CD4-positive, CD25-positive, alpha-beta regulatory T cell (primary cell): ENCODE measurements around the gene C17orf114.

ENCODE experiments used
- ATAC-seq, 2 donors: fragments of 150-1000 bp; cut with Tn5 transposase; one replicate each; pipeline ENCODE4 v1.10.0; 2021; ENCODE audit warnings: low read depth in 2 of 2, moderate number of reproducible peaks in 2 of 2, moderate library complexity in 1 of 2
- DNase-seq, 3 donors: peaks; one replicate each; pipeline versions ENCODE4 v3.0.0 to v3.0.0-alpha.2; 2012 to 2022; ENCODE audit warnings: mixed read lengths in 1 of 3
- H3K27ac ChIP-seq: one replicate; pipeline ENCODE4 v1.7.0; 2013; ENCODE audit warnings: mild to moderate bottlenecking, low read length; ENCODE audit not compliant: insufficient read depth, poor library complexity, severe bottlenecking
- H3K27me3 ChIP-seq: one replicate; pipeline ENCODE4 v1.7.0; 2013; ENCODE audit warnings: low read length; ENCODE audit not compliant: control insufficient read depth, insufficient read depth
- H3K36me3 ChIP-seq: one replicate; pipeline ENCODE4 v1.7.0; 2013; ENCODE audit warnings: mild to moderate bottlenecking, low read length, moderate library complexity; ENCODE audit not compliant: control insufficient read depth, insufficient read depth
- H3K4me1 ChIP-seq: 2 replicates; pipeline ENCODE4 v1.7.0; 2013; ENCODE audit warnings: mild to moderate bottlenecking, low read length; ENCODE audit not compliant: insufficient read depth, control insufficient read depth, poor library complexity, severe bottlenecking
- H3K4me3 ChIP-seq: one replicate; pipeline ENCODE4 v1.7.0; 2013; ENCODE audit warnings: low read depth, mild to moderate bottlenecking, low read length, moderate library complexity
- H3K9me3 ChIP-seq, 2 experiments: 1 replicate in 1 of 2; 2 replicates in 1 of 2; pipeline ENCODE4 v1.7.0; 2013; ENCODE audit warnings: low read length in 2 of 2, mild to moderate bottlenecking in 1 of 2, moderate library complexity in 1 of 2; ENCODE audit not compliant: control insufficient read depth in 2 of 2
- H3K27ac Mint-ChIP-seq, 3 donors: one replicate each; pipeline ENCODE4 v1.8.0; 2020 to 2022; ENCODE audit warnings: mild to moderate bottlenecking in 3 of 3, mixed read lengths in 3 of 3, moderate library complexity in 2 of 3
- H3K27me3 Mint-ChIP-seq: one replicate; pipeline ENCODE4 v1.8.0; 2022; ENCODE audit warnings: mild to moderate bottlenecking, mixed read lengths
- H3K36me3 Mint-ChIP-seq: one replicate; pipeline ENCODE4 v1.8.0; 2020; ENCODE audit warnings: mixed read lengths
- H3K4me1 Mint-ChIP-seq, 4 donors: one replicate each; pipeline ENCODE4 v1.8.0; 2020 to 2022; ENCODE audit warnings: mixed read lengths in 4 of 4, mild to moderate bottlenecking in 1 of 4
- H3K4me3 Mint-ChIP-seq, 4 donors: one replicate each; pipeline ENCODE4 v1.8.0; 2020 to 2022; ENCODE audit warnings: mild to moderate bottlenecking in 4 of 4, mixed read lengths in 4 of 4, moderate library complexity in 3 of 4
- H3K9me3 Mint-ChIP-seq, 7 donors: one replicate each; pipeline ENCODE4 v1.8.0; 2020 to 2022; ENCODE audit warnings: mixed read lengths in 7 of 7, mild to moderate bottlenecking in 3 of 7, moderate library complexity in 2 of 7

Gene C17orf114

GRCh38 chr17:4842376-4842775 is 40.2 kb upstream of the C17orf114 start:
- Histone ChIP-seq H3K4me1 (peaks cover 29% of the 10 kb centered on the region), H3K27ac (no peak overlapping the region), H3K4me3 (no peak overlapping the region), H3K9me3 (no peaks in the 10 kb centered on the region), H3K27me3 (no peaks in the 10 kb centered on the region), H3K36me3 (peaks cover 16% of the 10 kb centered on the region)
- ATAC-seq (no peak), DNase-seq (no peak)
- peaks cover 21 to 94% (median 69%) of the 10 kb centered on the region in 4 donors for H3K4me1 Mint-ChIP-seq
- H3K27me3 Mint-ChIP-seq: no peaks in the 10 kb centered on the region
- H3K36me3 Mint-ChIP-seq: peaks cover 26% of the 10 kb centered on the region
- H3K27ac Mint-ChIP-seq: peak overlapping the region in 1 of 3 donors; percentile 59
- H3K9me3 Mint-ChIP-seq: no peaks in the 10 kb centered on the region
- peak overlapping the region in 1 of 4 donors; percentile 21 for H3K4me3 Mint-ChIP-seq

GRCh38 chr17:4840893-4841242 is 38.7 kb upstream of the C17orf114 start:
- ATAC-seq: peak; percentile 26 to 31
- Mint-ChIP-seq H3K27ac (peak overlapping the region in 2 of 3 donors; percentile 48 to 55), H3K27me3 (no peaks in the 10 kb centered on the region), H3K4me3 (peak overlapping the region; percentile 33 to 56 (median 46)), H3K9me3 (no peaks in the 10 kb centered on the region), H3K4me1 (peaks cover 30 to 90% (median 70%) of the 10 kb centered on the region in 4 donors), H3K36me3 (peaks cover 29% of the 10 kb centered on the region)
- peak overlapping the region; percentile 23 for H3K4me3 ChIP-seq
- H3K27ac ChIP-seq: no peak overlapping the region
- no peaks in the 10 kb centered on the region for H3K27me3 ChIP-seq
- peak in 1 of 3 donors; percentile 31 for DNase-seq
- peaks cover 12% of the 10 kb centered on the region for H3K36me3 ChIP-seq
- peaks cover 37% of the 10 kb centered on the region for H3K4me1 ChIP-seq
- no peaks in the 10 kb centered on the region for H3K9me3 ChIP-seq

DNA sequence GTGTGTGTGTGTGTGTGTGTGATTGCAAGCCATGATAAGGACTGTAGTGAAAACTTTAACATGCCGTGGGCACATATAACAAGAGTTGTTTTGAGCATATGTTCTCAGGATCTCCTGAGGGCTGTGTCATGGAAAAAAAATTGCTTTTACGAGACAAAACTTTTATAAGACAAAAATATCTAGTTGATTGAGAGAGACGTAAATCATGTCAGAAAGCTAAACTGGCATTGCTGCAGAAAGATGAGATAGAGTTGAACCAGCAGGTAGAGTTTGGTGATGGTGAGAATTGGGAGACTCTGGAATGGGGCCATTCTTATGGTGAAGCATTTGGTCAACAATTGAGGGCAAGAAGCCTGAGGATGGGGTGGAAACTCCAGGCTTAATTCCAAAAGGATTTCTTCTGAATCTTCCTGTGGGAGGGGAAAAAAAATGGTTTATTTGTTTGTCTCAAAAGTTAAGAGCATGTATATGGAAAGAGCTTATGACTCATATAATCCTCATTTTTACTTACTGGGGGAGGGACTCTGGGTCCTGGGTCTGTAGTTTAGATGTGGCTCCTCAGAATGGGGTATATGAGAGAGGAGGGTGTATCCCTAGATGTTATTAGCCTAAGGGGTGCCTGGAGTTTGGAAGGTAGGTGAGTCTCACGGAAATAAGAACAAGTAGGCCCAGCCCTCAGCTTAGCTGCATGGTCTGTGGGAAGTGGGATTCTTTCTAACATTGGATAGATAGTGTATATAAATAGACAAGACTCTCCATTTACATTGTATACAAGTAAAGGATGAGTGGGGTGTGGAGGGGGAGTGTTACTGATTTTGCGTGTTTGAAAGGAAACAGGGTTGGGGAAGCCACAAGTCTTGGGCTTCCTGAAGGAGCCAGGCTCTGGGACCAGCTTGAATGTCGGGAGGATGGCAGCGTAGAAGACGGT is 38.1 kb upstream of the C17orf114 start:
- H3K36me3 Mint-ChIP-seq: peaks cover 27% of the 10 kb centered on the region
- no peaks in the 10 kb centered on the region for H3K27me3 ChIP-seq
- no peak for DNase-seq
- H3K4me1 Mint-ChIP-seq: peaks cover 34 to 92% (median 70%) of the 10 kb centered on the region in 4 donors
- H3K36me3 ChIP-seq: peaks cover 12% of the 10 kb centered on the region
- H3K9me3 Mint-ChIP-seq: no peaks in the 10 kb centered on the region
- no peaks in the 10 kb centered on the region for H3K9me3 ChIP-seq
- no peak for ATAC-seq
- H3K4me3 Mint-ChIP-seq: peak overlapping the region; percentile 36 to 56 (median 46)
- peaks cover 2% of the 10 kb centered on the region for H3K27me3 Mint-ChIP-seq
- H3K27ac ChIP-seq: peak overlapping the region; percentile 9
- H3K4me1 ChIP-seq: peaks cover 44% of the 10 kb centered on the region
- H3K27ac Mint-ChIP-seq: peak overlapping the region; percentile 48 to 66 (median 55)
- peak overlapping the region; percentile 23 for H3K4me3 ChIP-seq

DNA sequence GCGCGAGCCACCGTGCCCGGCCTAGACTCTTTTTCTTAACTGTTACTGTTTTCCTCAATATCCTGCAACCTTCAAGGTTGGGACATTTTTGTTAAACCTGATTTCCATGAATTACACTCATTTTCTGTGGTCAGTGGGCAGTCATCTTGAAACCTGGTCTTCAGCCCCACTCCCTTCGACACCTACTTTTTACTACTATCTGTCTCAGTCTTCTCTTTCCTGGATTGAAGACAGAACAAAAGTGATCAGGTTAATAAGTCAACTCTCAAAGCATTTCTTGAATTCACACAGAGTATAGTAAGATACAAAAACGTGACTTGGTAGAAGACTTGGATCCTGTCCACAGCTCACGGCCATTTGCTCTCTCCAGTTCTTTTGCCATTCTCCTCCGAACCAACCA is 37.1 kb upstream of the C17orf114 start:
- Histone ChIP-seq H3K27ac (no peak overlapping the region), H3K36me3 (peaks cover 9% of the 10 kb centered on the region), H3K4me1 (peaks cover 54% of the 10 kb centered on the region), H3K9me3 (no peaks in the 10 kb centered on the region), H3K4me3 (no peak overlapping the region), H3K27me3 (no peaks in the 10 kb centered on the region)
- H3K4me3 Mint-ChIP-seq: peak overlapping the region in 2 of 4 donors; percentile 36 to 76
- peaks cover 17% of the 10 kb centered on the region for H3K36me3 Mint-ChIP-seq
- H3K9me3 Mint-ChIP-seq: no peaks in the 10 kb centered on the region
- H3K27ac Mint-ChIP-seq: peak overlapping the region in 1 of 3 donors; percentile 78
- H3K27me3 Mint-ChIP-seq: peaks cover 6% of the 10 kb centered on the region
- peaks cover 42 to 92% (median 71%) of the 10 kb centered on the region in 4 donors for H3K4me1 Mint-ChIP-seq
- DNase-seq (no peak), ATAC-seq (no peak)

DNA sequence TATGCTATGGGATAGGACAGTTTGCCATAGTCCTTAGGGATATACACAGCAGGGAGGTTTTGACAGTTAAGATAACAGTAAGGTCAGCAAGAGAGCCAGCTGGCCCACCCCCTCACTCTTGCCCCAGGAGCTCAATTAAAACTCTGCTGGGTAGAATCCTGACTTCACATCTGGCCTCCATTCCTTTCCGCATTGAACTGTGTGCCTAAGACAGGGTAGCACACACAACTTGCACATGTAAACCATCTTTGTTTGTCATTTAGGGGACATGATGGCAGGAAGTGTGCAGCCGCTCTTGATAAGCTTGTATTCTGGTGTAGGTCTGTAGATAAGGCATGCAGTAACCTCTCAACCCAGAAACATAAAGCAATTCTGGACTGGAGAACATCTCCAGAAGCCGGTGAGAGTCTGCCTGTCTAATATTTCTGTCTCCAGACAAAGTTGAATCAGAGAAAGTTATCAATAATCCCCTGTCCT is 36.2 kb upstream of the C17orf114 start:
- Mint-ChIP-seq H3K4me1 (peaks cover 44 to 89% (median 72%) of the 10 kb centered on the region in 4 donors), H3K27me3 (peaks cover 11% of the 10 kb centered on the region), H3K36me3 (peaks cover 16% of the 10 kb centered on the region), H3K27ac (no peak overlapping the region), H3K4me3 (peak overlapping the region in 2 of 4 donors; percentile 22 to 70), H3K9me3 (no peaks in the 10 kb centered on the region)
- peaks cover 9% of the 10 kb centered on the region for H3K36me3 ChIP-seq
- H3K27me3 ChIP-seq: no peaks in the 10 kb centered on the region
- ATAC-seq: no peak
- DNase-seq: no peak
- H3K4me1 ChIP-seq: peaks cover 58% of the 10 kb centered on the region
- H3K27ac ChIP-seq: no peak overlapping the region
- no peaks in the 10 kb centered on the region for H3K9me3 ChIP-seq
- no peak overlapping the region for H3K4me3 ChIP-seq

- Histone ChIP-seq H3K4me1 (peaks cover 57% of the 10 kb centered on the region), H3K4me3 (no peak overlapping the region), H3K36me3 (peaks cover 9% of the 10 kb centered on the region), H3K27ac (no peak overlapping the region), H3K27me3 (no peaks in the 10 kb centered on the region), H3K9me3 (no peaks in the 10 kb centered on the region)
- ATAC-seq (no peak), DNase-seq (no peak)
- H3K27me3 Mint-ChIP-seq: peaks cover 11% of the 10 kb centered on the region
- no peaks in the 10 kb centered on the region for H3K9me3 Mint-ChIP-seq
- H3K27ac Mint-ChIP-seq: peak overlapping the region in 1 of 3 donors; percentile 54
- peaks cover 44 to 83% (median 68%) of the 10 kb centered on the region in 4 donors for H3K4me1 Mint-ChIP-seq
- H3K36me3 Mint-ChIP-seq: peaks cover 16% of the 10 kb centered on the region
- H3K4me3 Mint-ChIP-seq: peak overlapping the region in 3 of 4 donors; percentile 17 to 70 (median 22)
Observed at GRCh38 chr17:4837471-4838308, 35.6 kb upstream of the C17orf114 start.

- H3K4me3 ChIP-seq: peak overlapping the region; percentile 58
Observed at GRCh38 chr17:4836221-4836620, 34.1 kb upstream of the C17orf114 start.

More at GRCh38 chr17:4836221-4836620, 34.1 kb upstream of the C17orf114 start:
- Mint-ChIP-seq H3K4me1 (peaks cover 44 to 71% (median 60%) of the 10 kb centered on the region in 4 donors), H3K36me3 (peaks cover 16% of the 10 kb centered on the region), H3K4me3 (peak overlapping the region; percentile 89 to 98 (median 96)), H3K27me3 (peaks cover 11% of the 10 kb centered on the region), H3K27ac (peak overlapping the region in 2 of 3 donors; percentile 66 to 93), H3K9me3 (no peaks in the 10 kb centered on the region)
- Histone ChIP-seq H3K27me3 (no peaks in the 10 kb centered on the region), H3K36me3 (peaks cover 9% of the 10 kb centered on the region), H3K27ac (peak overlapping the region; percentile 88), H3K9me3 (no peaks in the 10 kb centered on the region), H3K4me1 (peaks cover 52% of the 10 kb centered on the region)
- DNase-seq: no peak
- no peak for ATAC-seq
